ENCODE data around the gene CTNNA3.

CTNNA3 gene

GRCh38 chr10:66244953-66245352, 1451.0 kb downstream of the CTNNA3 start:
- no peak for DNase-seq

- no peak for DNase-seq
Measured at GRCh38 chr10:66242885-66243284, 1453.1 kb downstream of the CTNNA3 start.

- no peak for DNase-seq
Measured at GRCh38 chr10:66239062-66239461, 1456.9 kb downstream of the CTNNA3 start.

GRCh38 chr10:66238343-66238742, 1457.7 kb downstream of the CTNNA3 start:
- DNase-seq, result no peak

GRCh38 chr10:66234872-66235271, 1461.1 kb downstream of the CTNNA3 start:
- DNase-seq, result no peak

GRCh38 chr10:66228887-66229286, 1467.1 kb downstream of the CTNNA3 start:
- DNase-seq, result no peak

DNA sequence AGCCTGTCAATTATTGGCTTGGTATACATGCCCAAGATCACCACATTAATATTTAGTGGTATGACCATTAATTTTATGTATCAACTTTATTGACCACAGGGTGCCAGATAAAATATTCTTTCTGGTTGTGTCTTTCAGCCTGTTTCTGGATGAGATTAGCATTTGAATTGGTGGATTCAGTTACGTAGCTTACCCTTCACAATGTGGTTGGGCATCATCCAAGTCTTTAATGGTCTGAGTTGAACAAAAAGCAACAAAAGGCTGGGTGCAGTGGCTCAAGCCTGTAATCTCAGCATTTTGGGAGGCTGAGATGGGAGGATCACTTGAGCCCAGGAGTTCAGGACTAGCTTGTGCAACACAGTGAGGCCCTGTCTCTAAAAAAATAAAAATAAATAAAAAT, 1472.3 kb downstream of the CTNNA3 start:
- DNase-seq, result no peak

GRCh38 chr10:66222462-66223046, 1473.4 kb downstream of the CTNNA3 start:
- no peak for DNase-seq

GRCh38 chr10:66218981-66219587, 1476.9 kb downstream of the CTNNA3 start:
- no peak for DNase-seq

- DNase-seq, result no peak
Measured at GRCh38 chr10:66218289-66218688, 1477.7 kb downstream of the CTNNA3 start.

DNA sequence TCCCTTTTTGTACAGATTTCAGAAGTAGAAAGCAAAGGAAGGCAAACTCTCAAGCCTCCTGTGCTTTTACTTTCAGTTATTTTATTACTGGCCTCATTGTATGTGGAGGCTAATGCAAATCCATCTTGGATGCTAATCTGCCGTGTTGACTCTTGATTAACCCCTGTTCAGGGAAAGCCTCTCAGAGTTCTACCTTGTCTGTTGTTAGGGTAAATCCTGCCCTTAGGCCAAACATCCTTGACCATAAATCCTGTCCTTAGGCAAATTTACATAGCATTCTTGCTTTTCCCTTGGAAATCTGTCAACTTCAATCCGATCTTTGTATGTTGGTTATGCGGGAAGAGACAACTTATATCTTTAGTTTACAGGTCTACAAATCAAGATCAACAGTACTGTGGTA, 1480.1 kb downstream of the CTNNA3 start:
- DNase-seq, result no peak

GRCh38 chr10:66214721-66215404, 1481.1 kb downstream of the CTNNA3 start:
- DNase-seq, result peak; percentile 5

GRCh38 chr10:66209025-66209424, 1487.0 kb downstream of the CTNNA3 start:
- DNase-seq, result no peak

DNA sequence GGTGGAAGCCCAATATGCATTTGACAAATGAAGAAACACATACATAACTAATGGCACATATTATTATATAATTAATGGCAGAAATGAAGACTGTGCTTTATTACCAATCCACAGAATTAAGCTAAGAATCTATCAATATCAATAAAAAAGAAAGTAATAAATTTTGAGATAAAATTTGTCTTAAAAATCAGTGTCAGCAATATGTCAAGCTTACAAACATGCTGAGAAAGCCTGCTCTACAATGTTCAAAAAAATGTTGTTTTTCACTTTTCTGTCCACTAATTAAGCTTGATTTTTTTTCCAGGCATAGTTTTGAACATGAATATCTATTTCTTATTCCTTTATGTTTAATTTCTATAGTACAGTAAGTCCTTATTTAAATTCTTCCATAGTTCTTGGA, 1491.2 kb downstream of the CTNNA3 start:
- no peak for DNase-seq

DNA sequence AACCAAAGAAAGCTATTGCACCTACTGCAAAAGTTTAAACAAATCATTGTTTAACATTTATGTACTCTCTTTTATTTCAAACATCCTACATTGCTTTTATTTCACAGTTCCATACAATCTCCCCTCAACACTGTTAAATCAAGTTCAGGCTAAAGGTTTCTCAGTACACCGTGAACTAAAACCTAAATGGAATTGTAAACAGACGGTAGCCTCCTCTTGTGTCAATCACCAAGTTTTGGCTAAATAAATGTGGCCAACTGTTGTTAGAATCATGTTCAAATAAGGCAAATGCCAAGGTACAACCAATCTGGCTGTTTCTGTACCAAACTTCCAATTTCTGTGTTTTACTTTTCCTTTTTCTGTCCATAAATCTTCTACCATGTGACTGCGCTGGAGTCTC, 1493.9 kb downstream of the CTNNA3 start:
- no peak for DNase-seq

DNA sequence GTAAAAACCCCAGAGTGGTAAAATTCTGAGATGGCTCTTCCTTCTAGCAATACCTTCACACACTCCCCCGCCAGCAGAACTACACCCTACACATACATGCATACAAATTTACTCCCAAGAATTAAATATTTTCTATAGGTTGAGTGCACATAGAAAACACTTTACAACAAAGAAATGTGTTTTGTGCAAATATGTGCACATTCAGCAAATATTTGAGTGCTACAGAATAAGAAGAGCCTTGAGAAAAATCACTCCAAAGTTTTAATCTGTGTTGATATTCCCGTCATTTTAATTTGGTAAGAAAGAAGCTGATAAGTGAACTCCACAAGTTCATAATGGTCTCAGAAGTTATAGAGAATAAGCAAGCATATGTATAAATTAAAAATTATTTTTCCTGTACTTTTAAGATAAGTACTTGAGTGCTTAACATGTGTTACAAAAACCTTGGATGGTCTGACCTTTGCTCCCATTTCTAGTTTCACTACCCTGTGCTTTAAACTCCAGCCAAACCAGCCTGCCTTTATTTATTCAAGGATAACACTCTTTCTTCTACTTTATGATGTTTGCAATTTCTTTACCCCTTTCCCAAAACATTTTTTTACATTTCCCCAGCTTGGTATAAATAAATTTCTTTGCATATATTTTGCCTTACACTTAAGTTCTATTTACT, 1503.7 kb downstream of the CTNNA3 start:
- no peak for DNase-seq

GRCh38 chr10:66190413-66190812, 1505.6 kb downstream of the CTNNA3 start:
- no peak for DNase-seq

- no peak for DNase-seq
Measured at GRCh38 chr10:66189271-66189670, 1506.7 kb downstream of the CTNNA3 start.

- DNase-seq, result peak; percentile 4
Measured at GRCh38 chr10:66187053-66187733, 1508.8 kb downstream of the CTNNA3 start.

- DNase-seq, result no peak
Measured at GRCh38 chr10:66183028-66183427, 1513.0 kb downstream of the CTNNA3 start.

DNA sequence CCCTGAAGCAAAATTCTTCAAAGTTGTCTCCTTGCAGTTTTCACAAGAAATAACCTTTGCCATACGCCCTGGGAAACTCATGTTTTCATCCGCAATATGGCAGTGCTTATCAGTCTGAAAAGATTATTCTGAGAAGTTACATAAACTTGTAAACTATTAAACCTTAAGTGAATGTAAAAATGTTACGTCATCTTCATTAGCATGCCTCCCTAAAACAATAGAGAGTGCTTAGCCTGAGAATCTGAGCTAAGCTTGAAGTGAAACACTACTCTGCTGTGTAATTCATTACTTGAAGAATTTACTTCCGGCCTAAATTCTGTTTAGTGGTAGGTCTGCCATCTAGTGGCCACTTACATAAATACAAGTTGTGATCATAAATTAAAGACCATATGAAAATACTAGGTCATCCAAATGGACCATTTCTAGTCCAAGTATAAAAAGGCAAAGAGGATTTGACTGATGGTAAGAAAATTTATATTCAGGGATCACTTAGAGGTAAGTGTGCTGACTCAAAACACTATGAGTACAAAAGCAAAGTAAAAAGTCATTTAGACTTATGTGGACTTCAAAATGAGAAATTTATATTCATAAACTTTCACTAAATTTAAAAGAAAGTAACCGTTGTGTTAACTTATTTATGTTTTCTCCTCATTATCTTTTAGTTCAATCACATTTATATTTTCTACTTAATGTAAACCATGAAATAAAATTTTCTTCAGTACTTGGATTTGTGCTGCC, 1515.2 kb downstream of the CTNNA3 start:
- peak; percentile 84 for DNase-seq

DNA sequence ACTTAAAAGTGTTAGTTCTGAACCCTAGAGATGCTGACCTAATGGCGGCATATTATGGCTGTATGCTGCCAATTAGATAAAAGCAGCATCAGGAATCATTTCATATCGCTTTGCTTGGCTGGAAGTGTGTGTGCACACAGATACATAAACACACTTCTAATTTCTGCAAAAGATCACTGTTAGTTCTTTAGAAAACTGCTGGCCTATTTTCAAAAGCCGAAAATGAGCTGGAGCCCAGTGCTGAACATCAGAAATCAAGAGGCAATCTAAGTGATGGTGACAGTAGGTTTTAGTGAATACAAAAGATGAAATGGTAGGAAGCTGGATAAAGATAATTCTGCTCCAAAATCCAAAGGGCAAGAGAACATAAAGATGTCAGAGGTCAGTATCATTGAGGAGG, 1516.0 kb downstream of the CTNNA3 start:
- no peak for DNase-seq

DNA sequence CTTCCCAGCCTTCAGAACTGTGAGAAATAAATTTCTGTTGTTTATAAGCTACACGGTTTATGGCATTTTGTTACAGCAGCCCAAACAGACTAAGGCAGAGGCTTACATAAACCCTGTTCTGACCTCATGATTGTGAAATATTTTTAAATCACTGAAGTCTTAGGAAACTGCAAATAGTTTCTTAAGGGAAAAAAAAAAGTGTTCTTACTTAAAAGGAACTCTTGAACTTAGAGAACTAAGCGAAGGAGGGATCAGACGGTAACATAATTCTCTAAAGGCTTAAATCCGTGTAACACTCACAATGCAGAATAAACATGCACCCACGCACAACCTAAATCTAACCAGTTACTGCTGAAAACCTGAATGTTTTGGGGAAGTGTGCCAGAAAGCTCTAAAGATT, 1519.2 kb downstream of the CTNNA3 start:
- DNase-seq, result peak; percentile 7

Data from hematopoietic multipotent progenitor cell treated with erythropoietin and hydrocortisone succinate and interleukin-3 and kit ligand, for 4 days (in vitro differentiated cells).